HG02610 (cell line): ENCODE measurements around the gene ACTN1.
A peak's percentile ranks its signal among the peaks of the same experiment; 100 is the strongest.
"Not testable (repeated sequence)": the region's sequence is repeated elsewhere in the genome, so short reads cannot be mapped to it uniquely, and the experiment has no call there.

Experiments used
- ATAC-seq: cut with Tn5 transposase; IDR thresholded peaks from one replicate; pipeline ENCODE4 v1.9.1; 2021; ENCODE audit warnings: mild to moderate bottlenecking, moderate library complexity; ENCODE audit not compliant: unreplicated experiment

The ACTN1 gene

GRCh38 chr14:68871392-68871791 is 107.7 kb downstream of the ACTN1 start:
- ATAC-seq = no peak

- ATAC-seq = no peak
Measured at GRCh38 chr14:68866991-68867533, 112.0 kb downstream of the ACTN1 start.

GRCh38 chr14:68865542-68865941 is 113.6 kb downstream of the ACTN1 start:
- ATAC-seq = no peak

GRCh38 chr14:68864361-68864750 is 114.7 kb downstream of the ACTN1 start:
- ATAC-seq = no peak

GRCh38 chr14:68863610-68864360 is 115.3 kb downstream of the ACTN1 start:
- ATAC-seq = no peak

GRCh38 chr14:68862954-68863594 is 116.0 kb downstream of the ACTN1 start:
- ATAC-seq = no peak

GRCh38 chr14:68860771-68861170 is 118.3 kb downstream of the ACTN1 start:
- no peak for ATAC-seq

- ATAC-seq = no peak
Measured at GRCh38 chr14:68857516-68858070, 121.5 kb downstream of the ACTN1 start.

- no peak for ATAC-seq
Measured at GRCh38 chr14:68856572-68856971, 122.5 kb downstream of the ACTN1 start.

GRCh38 chr14:68854421-68854820 is 124.7 kb downstream of the ACTN1 start:
- ATAC-seq = no peak

GRCh38 chr14:68853749-68854148 is 125.4 kb downstream of the ACTN1 start:
- ATAC-seq = no peak

- not testable (repeated sequence) for ATAC-seq
Measured at GRCh38 chr14:68852493-68852892, 126.6 kb downstream of the ACTN1 start.

GRCh38 chr14:68851078-68851477 is 128.0 kb downstream of the ACTN1 start:
- no peak for ATAC-seq

- ATAC-seq = no peak
Measured at GRCh38 chr14:68849416-68849815, 129.7 kb downstream of the ACTN1 start.

GRCh38 chr14:68848253-68848652 is 130.8 kb downstream of the ACTN1 start:
- ATAC-seq = no peak

GRCh38 chr14:68847640-68848039 is 131.5 kb downstream of the ACTN1 start:
- ATAC-seq = not testable (repeated sequence)

GRCh38 chr14:68846466-68846865 is 132.6 kb downstream of the ACTN1 start:
- no peak for ATAC-seq

GRCh38 chr14:68844210-68844545 is 134.9 kb downstream of the ACTN1 start:
- ATAC-seq = no peak

GRCh38 chr14:68843471-68844209 is 135.5 kb downstream of the ACTN1 start:
- ATAC-seq = peak; percentile 49

GRCh38 chr14:68842298-68842697 is 136.8 kb downstream of the ACTN1 start:
- ATAC-seq = no peak
